KMS-11 (cell line): ENCODE data around the gene TMEM167A.

Source experiments
- H2AFZ ChIP-seq: fragments of 200-600 bp; sonication (generic); 2 replicates; pipeline ENCODE4 v1.6.1; 2016; ENCODE audit warnings: antibody characterized with exemption, mixed run types, low read depth
- H3K27ac ChIP-seq: fragments of 200-600 bp; sonication (generic); 2 replicates; pipeline ENCODE4 v1.6.1; 2016; ENCODE audit warnings: mild to moderate bottlenecking, mixed run types
- H3K27me3 ChIP-seq: fragments of 200-600 bp; sonication (generic); 2 replicates; pipeline ENCODE4 v1.6.1; 2017; ENCODE audit warnings: mild to moderate bottlenecking, low read depth, mixed run types, moderate library complexity; ENCODE audit not compliant: insufficient read depth
- H3K36me3 ChIP-seq: fragments of 200-600 bp; sonication (generic); 2 replicates; pipeline ENCODE4 v1.6.1; 2017; ENCODE audit warnings: mild to moderate bottlenecking, mixed run types; ENCODE audit not compliant: insufficient read depth
- H3K4me1 ChIP-seq: fragments of 200-600 bp; sonication (generic); 2 replicates; pipeline ENCODE4 v1.6.1; 2016; ENCODE audit warnings: mild to moderate bottlenecking, low read depth, mixed run types; ENCODE audit not compliant: poor library complexity, severe bottlenecking
- H3K4me2 ChIP-seq: fragments of 200-600 bp; sonication (generic); 2 replicates; pipeline ENCODE4 v1.7.0; 2016; ENCODE audit warnings: mild to moderate bottlenecking, mixed run types
- H3K4me3 ChIP-seq: fragments of 200-600 bp; sonication (generic); IDR thresholded peaks from 2 replicates; pipeline ENCODE4 v1.6.1; 2017; ENCODE audit warnings: low read depth, low read length, mixed read lengths; ENCODE audit not compliant: insufficient read depth
- H3K79me2 ChIP-seq: fragments of 200-600 bp; sonication (generic); 2 replicates; pipeline ENCODE4 v1.6.1; 2016; ENCODE audit warnings: low read depth, mixed run types; ENCODE audit not compliant: insufficient read depth
- H3K9ac ChIP-seq: fragments of 200-600 bp; sonication (generic); 2 replicates; pipeline ENCODE4 v1.6.1; 2016; ENCODE audit warnings: mild to moderate bottlenecking, mixed run types
- H4K20me1 ChIP-seq: fragments of 200-600 bp; sonication (generic); 2 replicates; pipeline ENCODE4 v1.6.1; 2016; ENCODE audit warnings: mild to moderate bottlenecking, mixed run types; ENCODE audit not compliant: insufficient read depth
- TF ChIP-seq, protein P1 (sequence below): fragments of 200-600 bp; sonication (generic); conservative IDR thresholded peaks from 2 replicates; pipeline ENCODE4 v1.6.1; 2017; ENCODE audit warnings: low read depth, mild to moderate bottlenecking, antibody characterized with exemption, low read length, moderate library complexity, mixed read lengths

Gene TMEM167A

DNA sequence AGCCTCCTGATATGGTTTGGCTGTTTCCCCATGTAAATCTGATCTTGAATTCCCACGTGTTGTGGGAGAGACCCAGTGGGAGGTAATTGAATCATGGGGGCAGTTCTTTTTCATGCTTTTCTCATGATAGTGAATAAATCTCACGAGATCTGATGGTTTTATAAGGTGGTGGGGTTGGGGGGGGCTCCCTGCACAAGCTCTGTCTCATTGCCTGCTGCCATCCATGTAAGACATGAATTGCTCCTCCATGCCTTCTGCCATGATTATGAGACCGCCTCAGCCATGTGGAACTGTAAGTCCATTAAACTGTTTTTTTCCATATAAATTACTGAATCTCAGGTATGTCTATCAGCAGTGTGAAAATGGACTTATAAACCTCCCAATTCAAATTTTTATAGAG, 13.0 kb upstream of the TMEM167A start:
- Histone ChIP-seq H3K36me3 (no peaks in the 10 kb centered on the region), H3K27me3 (no peaks in the 10 kb centered on the region)

GRCh38 chr5:83085106-83085505, 7.9 kb upstream of the TMEM167A start:
- Histone ChIP-seq H3K4me3 (no peak overlapping the region), H3K36me3 (no peaks in the 10 kb centered on the region), H4K20me1 (no peaks in the 10 kb centered on the region), H3K4me1 (no peaks in the 10 kb centered on the region), H3K27me3 (no peaks in the 10 kb centered on the region), H3K4me2 (no peak overlapping the region), H3K9ac (no peak overlapping the region), H2AFZ (no peak overlapping the region), H3K79me2 (no peaks in the 10 kb centered on the region), H3K27ac (no peak overlapping the region)
- TF ChIP-seq, protein P1, sequence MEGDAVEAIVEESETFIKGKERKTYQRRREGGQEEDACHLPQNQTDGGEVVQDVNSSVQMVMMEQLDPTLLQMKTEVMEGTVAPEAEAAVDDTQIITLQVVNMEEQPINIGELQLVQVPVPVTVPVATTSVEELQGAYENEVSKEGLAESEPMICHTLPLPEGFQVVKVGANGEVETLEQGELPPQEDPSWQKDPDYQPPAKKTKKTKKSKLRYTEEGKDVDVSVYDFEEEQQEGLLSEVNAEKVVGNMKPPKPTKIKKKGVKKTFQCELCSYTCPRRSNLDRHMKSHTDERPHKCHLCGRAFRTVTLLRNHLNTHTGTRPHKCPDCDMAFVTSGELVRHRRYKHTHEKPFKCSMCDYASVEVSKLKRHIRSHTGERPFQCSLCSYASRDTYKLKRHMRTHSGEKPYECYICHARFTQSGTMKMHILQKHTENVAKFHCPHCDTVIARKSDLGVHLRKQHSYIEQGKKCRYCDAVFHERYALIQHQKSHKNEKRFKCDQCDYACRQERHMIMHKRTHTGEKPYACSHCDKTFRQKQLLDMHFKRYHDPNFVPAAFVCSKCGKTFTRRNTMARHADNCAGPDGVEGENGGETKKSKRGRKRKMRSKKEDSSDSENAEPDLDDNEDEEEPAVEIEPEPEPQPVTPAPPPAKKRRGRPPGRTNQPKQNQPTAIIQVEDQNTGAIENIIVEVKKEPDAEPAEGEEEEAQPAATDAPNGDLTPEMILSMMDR: no peak

More for the DNA sequence above, 13.0 kb upstream of the TMEM167A start:
- Histone ChIP-seq H3K9ac (no peak overlapping the region), H3K79me2 (no peaks in the 10 kb centered on the region), H2AFZ (no peak overlapping the region), H3K4me1 (no peaks in the 10 kb centered on the region), H4K20me1 (no peaks in the 10 kb centered on the region), H3K4me3 (no peak overlapping the region), H3K4me2 (no peak overlapping the region), H3K27ac (no peak overlapping the region)
- TF ChIP-seq, protein P1: no peak

DNA sequence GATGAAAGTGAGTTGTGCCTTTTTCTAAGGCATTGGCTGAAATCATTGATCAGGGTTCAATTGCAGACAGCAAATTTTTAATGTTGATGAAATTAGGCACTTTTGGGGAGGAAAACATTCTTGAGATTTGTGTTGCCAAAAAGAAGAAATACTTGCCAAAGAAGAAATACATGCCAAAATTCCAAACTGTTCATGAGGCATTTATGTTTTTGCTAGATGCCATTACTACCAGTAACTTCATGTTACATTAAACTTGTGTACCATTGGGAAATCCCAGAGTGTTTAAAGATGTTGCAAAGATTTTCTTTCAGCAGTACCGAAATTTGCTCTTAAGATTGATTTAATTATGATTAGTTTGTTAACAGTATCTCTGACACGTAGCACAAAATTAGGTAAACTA, 7.1 kb upstream of the TMEM167A start:
- TF ChIP-seq, protein P1: no peak
- Histone ChIP-seq H2AFZ (no peak overlapping the region), H3K27me3 (no peaks in the 10 kb centered on the region), H3K9ac (no peak overlapping the region), H4K20me1 (no peaks in the 10 kb centered on the region), H3K4me3 (no peak overlapping the region), H3K79me2 (peaks cover 2% of the 10 kb centered on the region; the same call in 1 of the 2 replicates), H3K27ac (no peak overlapping the region), H3K4me2 (no peak overlapping the region), H3K36me3 (no peaks in the 10 kb centered on the region), H3K4me1 (peaks cover 4% of the 10 kb centered on the region)

DNA sequence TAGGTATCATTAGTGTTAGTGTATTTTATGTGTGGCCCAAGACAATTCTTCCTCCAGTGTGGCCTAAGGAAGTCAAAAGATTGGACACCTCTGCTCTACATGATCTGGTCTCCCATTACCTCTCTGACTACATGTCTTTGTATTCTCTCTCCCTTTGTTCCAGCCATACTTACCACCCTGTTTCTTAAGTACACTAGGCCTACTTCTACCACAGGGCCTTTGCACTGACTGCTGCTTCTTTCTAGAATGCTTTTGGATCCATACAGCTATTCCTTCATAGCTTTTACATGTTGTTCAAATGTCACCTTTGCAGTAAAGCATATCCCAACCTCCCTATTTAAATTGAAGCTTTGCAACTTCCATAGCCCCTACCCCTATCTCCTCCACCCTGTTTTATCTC, 5.6 kb upstream of the TMEM167A start:
- no peak overlapping the region for H3K9ac ChIP-seq
- H3K36me3 ChIP-seq: no peaks in the 10 kb centered on the region
- H3K27ac ChIP-seq: no peak overlapping the region
- TF ChIP-seq, protein P1: no peak
- no peak overlapping the region for H2AFZ ChIP-seq
- peaks cover 17% of the 10 kb centered on the region for H3K4me1 ChIP-seq
- no peak overlapping the region for H3K4me3 ChIP-seq
- no peak overlapping the region for H3K4me2 ChIP-seq
- no peaks in the 10 kb centered on the region for H3K27me3 ChIP-seq
- no peaks in the 10 kb centered on the region for H4K20me1 ChIP-seq
- peaks cover 18% of the 10 kb centered on the region for H3K79me2 ChIP-seq
